Tibial nerve (tissue), 4 donors: Measurements from ENCODE around the gene ZNF616.

Source experiments
- CTCF ChIP-seq, 5 experiments: fragments of 200-600 bp in 3 of 5; fragments of 450-650 bp in 2 of 5; sonication (generic) in 3 of 5; IDR thresholded peaks; one replicate each; pipeline ENCODE4 v1.5.1; 2016 to 2019; ENCODE audit warnings: antibody characterized with exemption in 5 of 5, mild to moderate bottlenecking in 3 of 5, moderate library complexity in 2 of 5
- EP300 ChIP-seq, 2 donors: sonication (generic); formaldehyde crosslinking; IDR thresholded peaks; one replicate each; pipeline ENCODE4 v1.6.1; 2017; ENCODE audit warnings: antibody characterized with exemption in 2 of 2, mild to moderate bottlenecking in 1 of 2
- POLR2A ChIP-seq, 2 donors: fragments of 450-650 bp; IDR thresholded peaks; one replicate each; pipeline ENCODE4 v1.6.1; 2017; ENCODE audit warnings: antibody characterized with exemption in 2 of 2, mild to moderate bottlenecking in 2 of 2, moderate library complexity in 2 of 2

GRCh38 chr19:52065399-52065798 is 74.3 kb downstream of the ZNF616 start:
- TF ChIP-seq CTCF (IDR thresholded peaks at IDR 0.05) (no peak), POLR2A (IDR thresholded peaks at IDR 0.05) (no peak), EP300 (IDR thresholded peaks at IDR 0.05) (no peak)
